GM21737 (cell line): ENCODE data around the gene DCAF17.

ENCODE experiments used
- ATAC-seq: cut with Tn5 transposase; IDR thresholded peaks from one replicate; pipeline ENCODE4 v1.9.1; 2021; ENCODE audit warnings: mild to moderate bottlenecking, moderate library complexity; ENCODE audit not compliant: unreplicated experiment

The DCAF17 gene

GRCh38 chr2:171434013-171434989 lies at the start of gene DCAF17:
Gene DCAF17 (plus strand): TSS chr2:171434226. CDS start chr2:171434578, 352 bp downstream.
- ATAC-seq = peak; percentile 92

GRCh38 chr2:171386627-171387026 lies 47.4 kb upstream of the DCAF17 start:
- no peak for ATAC-seq

- ATAC-seq = no peak
Observed at GRCh38 chr2:171387052-171387451, 47.0 kb upstream of the DCAF17 start.

- ATAC-seq = no peak
Observed at GRCh38 chr2:171389325-171389724, 44.7 kb upstream of the DCAF17 start.

- ATAC-seq = no peak
Observed at GRCh38 chr2:171389780-171390179, 44.2 kb upstream of the DCAF17 start.

GRCh38 chr2:171390941-171391516 lies 43.0 kb upstream of the DCAF17 start:
- no peak for ATAC-seq

- no peak for ATAC-seq
Observed at GRCh38 chr2:171391532-171391931, 42.5 kb upstream of the DCAF17 start.

- ATAC-seq = no peak
Observed at GRCh38 chr2:171393487-171393886, 40.5 kb upstream of the DCAF17 start.

- ATAC-seq = no peak
Observed at GRCh38 chr2:171394164-171394740, 39.8 kb upstream of the DCAF17 start.

- no peak for ATAC-seq
Observed at GRCh38 chr2:171399292-171399691, 34.7 kb upstream of the DCAF17 start.

GRCh38 chr2:171400395-171400794 lies 33.6 kb upstream of the DCAF17 start:
- no peak for ATAC-seq

- ATAC-seq = no peak
Observed at GRCh38 chr2:171401947-171402346, 32.1 kb upstream of the DCAF17 start.

- ATAC-seq = no peak
Observed at GRCh38 chr2:171402906-171403580, 31.0 kb upstream of the DCAF17 start.

GRCh38 chr2:171404261-171404660 lies 29.8 kb upstream of the DCAF17 start:
- no peak for ATAC-seq

- no peak for ATAC-seq
Observed at GRCh38 chr2:171404719-171405118, 29.3 kb upstream of the DCAF17 start.

GRCh38 chr2:171405546-171405945 lies 28.5 kb upstream of the DCAF17 start:
- ATAC-seq = no peak

GRCh38 chr2:171406044-171406443 lies 28.0 kb upstream of the DCAF17 start:
- ATAC-seq = peak; percentile 52

GRCh38 chr2:171407030-171407675 lies 26.9 kb upstream of the DCAF17 start:
- ATAC-seq = no peak

- no peak for ATAC-seq
Observed at GRCh38 chr2:171407676-171408044, 26.4 kb upstream of the DCAF17 start.

- ATAC-seq = no peak
Observed at GRCh38 chr2:171409436-171409971, 24.5 kb upstream of the DCAF17 start.

GRCh38 chr2:171410101-171410500 lies 23.9 kb upstream of the DCAF17 start:
- no peak for ATAC-seq
